ENCODE measurements around the gene DPY19L3. TPM values are rescaled to one million over a fixed set of nuclear protein-coding genes. Genes with fewer than 3 reads are reported as not detected.

Gene DPY19L3
- polyA plus RNA-seq, 1 donor from 2014 or later, result 26.7 TPM

- H3K9ac ChIP-seq (ENCODE audit: low read length), result peak overlapping the region; percentile 94
- TF ChIP-seq MXI1 (conservative IDR thresholded peaks at IDR 0.05; ENCODE audit: poor library complexity, severe bottlenecking) (no peak), TAF1 (IDR thresholded peaks at IDR 0.05; ENCODE audit: low read depth) (peak; percentile 3)
- H3F3A ChIP-seq (ENCODE audit: insufficient read depth, low read length, poor library complexity, severe bottlenecking), result no peaks in the 10 kb centered on the region
- peaks cover 5% of the 10 kb centered on the region for H3K36me3 ChIP-seq (ENCODE audit: insufficient read depth, low read length)
- H3K4me3 ChIP-seq (ENCODE audit: low read length), result peak overlapping the region; percentile 94
- peaks cover 10% of the 10 kb centered on the region for H3K79me2 ChIP-seq (replicated peaks; ENCODE audit: insufficient read depth, low read length)
- H2AFZ ChIP-seq (ENCODE audit: low read depth, low read length), result peak overlapping the region; percentile 89
- peak overlapping the region; percentile 83 for H3K27ac ChIP-seq (ENCODE audit: low read length)
- no peaks in the 10 kb centered on the region for H4K20me1 ChIP-seq (ENCODE audit: insufficient read depth)
- no peaks in the 10 kb centered on the region for H3K27me3 ChIP-seq (ENCODE audit: insufficient read depth, low read depth, low read length)
- no peaks in the 10 kb centered on the region for H3K9me2 ChIP-seq (ENCODE audit: insufficient read depth, low read length)
- peak overlapping the region; percentile 67 for H3K4me2 ChIP-seq (ENCODE audit: low read length)
- H3K9me3 ChIP-seq (ENCODE audit: low read length), result no peaks in the 10 kb centered on the region
These were observed 588 bp upstream of the DPY19L3 start for GRCh38 chr19:32404933-32405430.

GRCh38 chr19:32406161-32407003, 812 bp downstream of the DPY19L3 start:
- Histone ChIP-seq H3K27ac (ENCODE audit: low read length) (no peak overlapping the region), H3F3A (ENCODE audit: insufficient read depth, low read length, poor library complexity, severe bottlenecking) (no peaks in the 10 kb centered on the region), H3K4me3 (ENCODE audit: low read length) (peak overlapping the region; percentile 94), H3K27me3 (ENCODE audit: insufficient read depth, low read depth, low read length) (no peaks in the 10 kb centered on the region), H4K20me1 (ENCODE audit: insufficient read depth) (no peaks in the 10 kb centered on the region), H3K4me2 (ENCODE audit: low read length) (peak overlapping the region; percentile 30), H3K36me3 (ENCODE audit: insufficient read depth, low read length) (peaks cover 5% of the 10 kb centered on the region), H3K9me3 (ENCODE audit: low read length) (no peaks in the 10 kb centered on the region), H3K9me2 (ENCODE audit: insufficient read depth, low read length) (no peaks in the 10 kb centered on the region), H2AFZ (ENCODE audit: low read depth, low read length) (peak overlapping the region; percentile 19), H3K9ac (ENCODE audit: low read length) (peak overlapping the region; percentile 94), H3K79me2 (replicated peaks; ENCODE audit: insufficient read depth, low read length) (peaks cover 10% of the 10 kb centered on the region)
- no peak for TF ChIP-seq RAD21 (conservative IDR thresholded peaks at IDR 0.05)
- TF ChIP-seq EZH2 (IDR thresholded peaks at IDR 0.05; ENCODE audit: borderline replicate concordance, insufficient read depth, low read length, poor library complexity, severe bottlenecking), result no peak
- no peak for TF ChIP-seq CTCF (IDR thresholded peaks at IDR 0.05; ENCODE audit: poor library complexity, severe bottlenecking)
- TF ChIP-seq REST (IDR thresholded peaks at IDR 0.05; ENCODE audit: borderline replicate concordance), result no peak
- TF ChIP-seq MXI1 (conservative IDR thresholded peaks at IDR 0.05; ENCODE audit: poor library complexity, severe bottlenecking), result no peak
- no peak for TF ChIP-seq SMC3 (conservative IDR thresholded peaks at IDR 0.05; ENCODE audit: poor library complexity)
- no peak for TF ChIP-seq TAF1 (IDR thresholded peaks at IDR 0.05; ENCODE audit: low read depth)

All from neural cell (in vitro differentiated cells).